Cerebellar nuclear complex (tissue), 1 donor: ENCODE data around the gene NOSTRIN.
"Not testable (repeated sequence)": the region's sequence is repeated elsewhere in the genome, so short reads cannot be mapped to it uniquely, and the experiment has no call there.

Experiments used
- DNase-seq, 2 experiments: peaks; one replicate each; lab custom pipeline; 2025; lab: John Stamatoyannopoulos, UW

Gene NOSTRIN

GRCh38 chr2:168789776-168790175 lies 12.7 kb upstream of the NOSTRIN start:
- DNase-seq: no peak

- no peak for DNase-seq
These were observed 12.1 kb upstream of the NOSTRIN start for GRCh38 chr2:168790226-168790902.

- not testable (repeated sequence) for DNase-seq
These were observed 11.3 kb upstream of the NOSTRIN start for GRCh38 chr2:168791140-168791539.

- DNase-seq: no peak
These were observed 8.8 kb upstream of the NOSTRIN start for GRCh38 chr2:168793596-168793995.

- no peak for DNase-seq
These were observed 7.5 kb upstream of the NOSTRIN start for GRCh38 chr2:168794968-168795367.

- DNase-seq: no peak
These were observed 6.3 kb upstream of the NOSTRIN start for GRCh38 chr2:168796090-168796577.

GRCh38 chr2:168796583-168797285 lies 5.7 kb upstream of the NOSTRIN start:
- no peak for DNase-seq

- no peak for DNase-seq
These were observed 5.2 kb upstream of the NOSTRIN start for GRCh38 chr2:168797286-168797655.

- no peak for DNase-seq
These were observed 4.2 kb upstream of the NOSTRIN start for GRCh38 chr2:168798076-168798887.

- DNase-seq: no peak
These were observed 3.5 kb upstream of the NOSTRIN start for GRCh38 chr2:168798888-168799410.

- no peak for DNase-seq
These were observed 966 bp upstream of the NOSTRIN start for GRCh38 chr2:168801471-168801870.

- DNase-seq: no peak
These were observed 655 bp downstream of the NOSTRIN start for GRCh38 chr2:168802859-168803725.

GRCh38 chr2:168804214-168804613 lies 1.8 kb downstream of the NOSTRIN start:
- DNase-seq: no peak

- no peak for DNase-seq
These were observed 3.2 kb downstream of the NOSTRIN start for GRCh38 chr2:168805615-168806014.

GRCh38 chr2:168809537-168809936 lies 7.1 kb downstream of the NOSTRIN start:
- DNase-seq: no peak

GRCh38 chr2:168810235-168810634 lies 7.8 kb downstream of the NOSTRIN start:
- no peak for DNase-seq

- DNase-seq: no peak
These were observed 9.3 kb downstream of the NOSTRIN start for GRCh38 chr2:168811696-168812095.

- no peak for DNase-seq
These were observed 11.6 kb downstream of the NOSTRIN start for GRCh38 chr2:168814046-168814445.

- no peak for DNase-seq
These were observed 12.8 kb downstream of the NOSTRIN start for GRCh38 chr2:168814939-168815907.

GRCh38 chr2:168816369-168816768 lies 13.9 kb downstream of the NOSTRIN start:
- DNase-seq: no peak
